Cortex of kidney (tissue), 1 donor: ENCODE results near the gene AVEN.

Experiments
- DNase-seq: peaks from one replicate; lab custom pipeline; 2025; lab: John Stamatoyannopoulos, UW

AVEN gene

DNA sequence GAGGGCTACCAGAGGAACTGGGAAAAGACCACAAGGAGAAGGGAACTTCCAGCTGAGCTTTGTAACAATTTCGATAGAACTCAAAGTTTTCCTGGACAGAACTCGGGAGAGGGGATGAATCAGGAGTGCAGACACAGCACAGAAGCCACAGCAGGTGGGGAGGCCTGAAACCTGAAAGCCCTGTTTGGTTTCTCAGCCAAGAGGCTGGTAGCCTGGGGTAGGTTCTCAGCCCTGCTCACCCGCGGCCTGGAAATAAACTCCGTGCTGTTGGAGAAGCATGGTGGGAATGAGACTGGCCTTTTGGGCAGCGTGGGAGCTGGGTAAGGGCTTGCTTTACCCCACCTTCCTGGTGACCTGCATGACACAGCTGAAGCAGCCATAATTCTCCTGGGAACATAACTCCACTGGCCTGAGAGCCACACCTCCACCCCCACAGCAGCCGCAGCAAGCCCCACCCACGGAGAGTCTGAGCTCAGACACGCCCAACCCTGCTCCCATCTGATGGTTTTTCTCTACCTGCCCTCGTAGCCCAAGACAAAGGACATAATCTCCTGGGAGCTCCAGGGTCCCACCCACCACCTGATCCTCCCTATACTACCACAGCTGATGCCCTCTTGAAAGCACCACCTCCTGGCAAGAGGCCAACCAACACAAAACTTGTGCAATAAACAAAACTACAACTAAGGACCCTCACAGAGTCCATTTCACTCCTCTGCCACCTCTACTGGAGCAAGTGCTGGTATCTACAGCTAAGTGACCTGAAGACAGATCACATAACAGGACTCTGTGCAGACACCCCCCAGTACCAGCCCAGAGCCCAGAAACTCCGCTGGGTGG lies 123.2 kb downstream of the AVEN start:
- no peak for DNase-seq

DNA sequence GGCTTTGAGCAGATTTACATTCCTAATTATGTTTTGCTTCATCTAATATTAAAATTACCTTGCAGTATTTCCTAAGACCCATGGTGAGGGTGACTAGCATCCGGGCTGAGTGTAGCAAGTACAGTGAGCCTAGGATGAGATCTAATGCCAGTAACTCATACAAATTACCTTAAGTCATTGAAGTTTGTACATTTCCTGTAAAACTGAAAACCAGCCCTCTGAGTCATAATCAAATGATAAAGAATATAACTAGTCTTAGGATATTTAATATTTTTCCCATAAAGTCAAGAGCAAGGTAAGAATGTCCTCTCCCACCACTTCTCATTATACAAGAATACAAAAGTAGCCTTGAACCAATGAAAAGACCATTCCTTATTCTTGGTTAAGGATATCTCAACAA lies 125.5 kb downstream of the AVEN start:
- DNase-seq: no peak

DNA sequence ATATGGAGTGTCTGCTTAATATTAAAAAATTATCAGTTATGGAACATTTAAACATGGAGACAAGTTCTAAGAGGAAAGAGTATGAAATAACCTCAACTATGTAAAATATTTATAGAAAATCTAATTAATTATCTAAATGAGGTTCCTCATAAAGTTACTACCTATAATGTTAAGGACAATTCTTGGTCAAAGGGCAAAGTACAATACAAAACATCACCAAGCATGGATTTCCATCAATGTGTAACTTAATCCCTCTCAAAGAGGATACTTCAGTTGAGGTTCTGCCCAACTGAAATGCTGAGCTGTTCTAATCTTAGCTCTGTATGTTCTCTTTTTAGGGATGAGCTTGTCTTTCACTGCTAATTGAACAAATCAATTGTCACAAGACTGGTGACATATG lies 126.7 kb downstream of the AVEN start:
- no peak for DNase-seq

DNA sequence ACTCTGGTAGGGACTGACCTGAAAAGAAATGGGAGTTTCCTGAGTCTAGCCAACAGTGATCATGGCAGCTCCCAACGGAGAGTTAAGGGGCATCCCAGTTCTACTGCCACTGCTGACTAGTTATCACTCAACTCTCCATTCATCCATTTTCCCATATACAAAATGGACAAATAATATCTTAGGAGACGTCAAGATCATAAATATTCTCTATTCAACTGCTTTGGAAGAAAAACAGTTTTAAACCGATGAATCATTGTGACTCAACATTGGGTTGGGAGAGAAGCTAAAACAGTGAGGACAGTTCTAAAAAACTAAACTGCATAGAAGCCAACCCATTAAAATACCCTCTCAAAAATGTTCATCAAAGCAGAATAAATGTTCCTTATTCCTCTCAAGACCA lies 128.3 kb downstream of the AVEN start:
- no peak for DNase-seq

DNA sequence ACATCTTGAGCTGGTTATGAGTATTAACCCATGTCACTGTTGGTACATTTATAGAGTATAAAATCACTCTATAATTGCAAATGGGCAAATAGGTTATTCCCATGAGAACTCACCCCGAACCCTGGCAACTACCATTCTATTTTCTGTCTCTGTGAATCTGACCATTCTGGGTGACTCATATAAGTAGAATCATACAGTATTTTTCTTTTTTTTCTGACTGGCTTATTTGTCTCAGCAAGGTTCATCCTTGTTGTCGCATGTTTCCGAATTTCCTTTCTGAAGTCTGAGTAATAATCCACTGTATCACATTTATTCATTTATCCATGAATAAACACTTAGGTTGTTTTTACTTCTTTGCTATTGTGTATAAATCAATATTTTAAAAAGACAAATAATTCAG lies 130.6 kb downstream of the AVEN start:
- no peak for DNase-seq

DNA sequence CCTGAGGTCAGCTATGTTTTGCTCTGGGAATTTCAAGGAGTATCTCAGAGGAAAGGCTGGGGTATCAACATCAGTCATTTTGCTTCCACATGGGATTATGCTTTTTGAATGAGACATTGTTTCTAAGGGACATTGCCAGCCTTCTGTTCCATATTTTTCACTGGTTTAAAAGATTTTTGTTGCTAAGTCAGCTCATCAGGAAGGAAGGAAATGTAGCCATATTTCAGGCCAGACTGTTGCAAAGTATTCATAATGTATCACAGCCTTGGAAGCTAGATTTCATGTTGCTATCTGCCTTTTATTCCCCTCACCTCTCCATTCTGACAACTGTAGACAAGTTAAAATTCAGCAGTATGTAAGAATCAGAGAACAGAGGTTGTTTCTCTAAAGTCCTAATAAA lies 131.7 kb downstream of the AVEN start:
- no peak for DNase-seq

DNA sequence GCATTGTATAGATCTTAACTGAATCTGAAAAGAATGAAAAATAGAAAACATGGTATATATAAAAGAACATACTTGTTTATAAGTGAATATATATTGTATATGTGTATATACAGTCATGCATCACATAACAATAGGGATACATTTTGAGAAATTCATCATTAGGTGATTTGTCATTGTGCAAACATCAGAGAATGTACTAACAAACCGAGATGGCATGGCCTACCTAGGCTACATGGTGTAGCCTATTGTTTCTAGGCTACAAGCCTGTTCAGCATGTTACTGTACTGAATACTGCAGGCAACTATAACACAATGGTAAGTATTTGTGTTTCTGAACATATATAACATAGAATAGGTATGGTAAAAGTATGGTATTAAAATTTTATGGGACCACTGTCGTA lies 135.3 kb downstream of the AVEN start:
- DNase-seq: no peak

DNA sequence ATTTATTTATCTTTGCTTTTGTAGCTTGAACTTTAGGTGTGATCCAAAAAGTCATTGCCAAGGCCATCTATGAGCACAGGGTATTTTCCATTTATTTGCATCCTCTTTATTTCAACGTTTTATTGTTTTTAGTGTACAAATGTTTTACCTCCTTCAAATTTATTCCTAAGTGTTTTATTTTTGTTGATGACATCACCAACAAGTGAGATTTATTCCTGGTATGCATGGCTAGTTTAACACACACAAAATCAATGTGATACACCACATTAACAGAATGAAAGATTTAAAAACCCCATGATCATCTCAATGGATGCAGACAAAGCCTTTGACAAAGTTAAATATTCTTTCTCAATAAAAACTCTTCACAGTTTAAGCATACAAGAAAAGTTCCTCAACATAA lies 137.0 kb downstream of the AVEN start:
- DNase-seq: no peak

DNA sequence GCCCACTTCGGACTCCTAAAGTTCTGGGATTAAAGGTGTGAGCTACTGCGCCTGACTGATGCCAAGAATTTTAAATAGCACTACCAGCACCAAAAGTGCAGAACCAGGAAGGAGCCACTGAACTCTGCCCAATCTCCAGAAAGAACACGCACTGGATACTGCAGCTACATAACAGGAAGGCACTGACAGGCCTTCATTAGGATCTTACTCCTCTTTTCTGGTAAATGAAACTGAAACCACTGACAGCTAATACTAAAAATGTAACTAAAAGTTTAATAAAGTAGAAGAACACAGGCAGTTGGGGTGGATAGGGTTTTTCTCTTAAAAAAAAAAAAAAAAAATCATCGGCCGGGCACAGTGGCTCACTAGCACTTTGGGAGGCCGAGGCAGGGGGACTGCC lies 144.8 kb downstream of the AVEN start:
- no peak for DNase-seq

DNA sequence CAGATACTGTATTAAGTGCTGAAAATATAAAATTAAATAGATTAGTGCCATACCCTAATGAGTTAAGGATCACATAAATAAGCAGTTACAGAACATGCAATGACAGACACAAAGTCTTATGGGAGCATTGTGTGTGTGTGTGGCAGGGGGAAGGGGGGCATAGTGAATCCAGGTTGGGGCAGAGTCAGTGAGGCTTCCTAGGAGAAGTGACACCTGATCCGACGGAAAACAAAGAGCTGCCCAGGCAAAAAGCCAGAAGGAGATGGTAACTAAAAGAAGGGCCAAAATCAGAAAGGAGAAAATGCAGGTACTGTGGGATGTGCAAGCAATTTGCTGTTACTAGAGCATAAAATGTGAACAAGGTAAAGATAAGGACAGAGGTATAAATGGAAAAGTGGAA lies 150.8 kb downstream of the AVEN start:
- no peak for DNase-seq

DNA sequence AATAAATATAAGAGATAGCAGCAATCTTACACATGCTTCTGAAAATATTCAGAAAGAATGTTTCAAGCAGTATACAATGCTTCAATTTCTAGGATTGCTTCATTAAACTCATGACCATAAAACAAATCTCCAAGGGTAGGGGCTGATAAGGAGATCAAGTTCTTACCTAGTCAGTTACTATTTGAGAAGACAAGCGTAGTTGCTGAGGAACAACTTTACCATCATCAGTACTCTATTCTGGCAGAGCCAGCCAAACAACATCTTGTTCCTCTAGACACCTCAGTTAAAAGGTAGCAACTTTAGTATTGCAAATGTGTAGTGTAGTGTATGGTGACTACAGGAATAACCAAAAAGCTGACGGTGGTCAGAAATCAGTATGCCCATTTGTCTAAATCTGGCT lies 156.1 kb downstream of the AVEN start:
- no peak for DNase-seq

DNA sequence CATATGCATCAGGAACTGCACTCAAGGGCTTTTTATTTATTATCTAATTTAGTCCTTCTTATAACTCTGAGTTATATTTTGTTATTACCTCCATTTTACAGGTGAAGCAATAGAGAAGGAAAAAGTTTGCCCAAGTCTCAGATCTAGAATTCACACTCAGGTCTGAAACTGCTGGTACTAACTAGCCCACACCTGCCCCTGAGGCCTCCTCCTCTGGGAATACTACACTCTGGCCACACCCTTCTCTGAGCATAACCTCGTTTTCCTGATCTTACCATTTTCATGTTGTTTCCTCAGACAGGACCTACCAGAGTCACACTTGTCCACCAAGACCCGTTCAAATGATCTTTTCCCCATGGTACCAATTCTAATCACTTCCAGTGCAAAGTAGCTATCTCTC lies 164.8 kb downstream of the AVEN start:
- DNase-seq: no peak

DNA sequence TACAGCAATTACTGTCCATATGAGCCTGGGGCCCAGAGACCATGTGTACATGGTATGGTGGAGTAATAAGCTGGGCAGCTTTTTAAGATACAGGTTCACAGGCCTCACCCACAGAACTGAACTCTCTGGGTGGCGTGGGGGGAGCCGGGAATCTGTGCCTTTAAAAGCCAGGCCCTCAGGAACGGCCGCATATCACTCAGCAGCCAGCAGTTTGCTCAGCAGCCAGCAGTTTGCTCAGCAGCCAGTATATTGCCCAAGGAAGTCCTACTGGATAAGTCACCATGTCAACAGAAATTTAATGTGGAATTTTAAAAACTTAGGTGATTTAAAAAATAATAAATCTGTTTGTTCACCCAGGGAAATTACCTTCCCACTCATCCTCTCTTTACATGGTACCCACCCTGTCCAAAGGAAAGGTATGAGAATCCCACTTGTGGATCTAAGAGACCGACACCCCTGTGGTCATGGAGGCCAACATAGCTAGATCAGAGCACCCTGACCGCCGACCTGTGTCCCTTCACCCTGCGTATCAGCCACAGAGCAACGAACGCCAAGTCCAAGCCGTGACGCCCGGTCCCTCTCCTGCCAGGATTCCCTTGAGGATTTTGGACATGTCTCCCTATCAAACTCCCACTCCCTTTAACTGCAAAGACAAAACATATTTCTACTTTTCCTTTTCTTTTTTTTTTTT lies 166.4 kb downstream of the AVEN start:
- no peak for DNase-seq

DNA sequence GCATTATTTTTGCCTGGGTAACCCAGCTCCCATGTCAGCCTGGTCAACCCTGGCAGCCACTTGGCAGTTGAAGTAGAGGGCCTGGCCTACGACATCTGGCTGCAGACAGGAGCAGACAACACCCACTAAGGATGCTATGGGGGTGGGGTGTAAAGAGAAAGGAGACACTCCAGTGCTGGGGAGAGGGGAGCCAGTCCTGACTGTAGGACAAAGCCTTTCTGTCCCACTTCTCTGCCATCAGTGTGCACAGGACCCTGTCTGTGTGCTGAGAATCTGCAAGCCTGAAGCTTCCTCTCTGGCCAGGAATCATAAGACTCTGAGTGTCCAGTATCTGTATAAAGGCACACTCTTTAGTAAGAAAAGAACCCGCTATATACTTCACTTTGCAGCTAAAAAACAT lies 167.0 kb downstream of the AVEN start:
- DNase-seq: no peak

DNA sequence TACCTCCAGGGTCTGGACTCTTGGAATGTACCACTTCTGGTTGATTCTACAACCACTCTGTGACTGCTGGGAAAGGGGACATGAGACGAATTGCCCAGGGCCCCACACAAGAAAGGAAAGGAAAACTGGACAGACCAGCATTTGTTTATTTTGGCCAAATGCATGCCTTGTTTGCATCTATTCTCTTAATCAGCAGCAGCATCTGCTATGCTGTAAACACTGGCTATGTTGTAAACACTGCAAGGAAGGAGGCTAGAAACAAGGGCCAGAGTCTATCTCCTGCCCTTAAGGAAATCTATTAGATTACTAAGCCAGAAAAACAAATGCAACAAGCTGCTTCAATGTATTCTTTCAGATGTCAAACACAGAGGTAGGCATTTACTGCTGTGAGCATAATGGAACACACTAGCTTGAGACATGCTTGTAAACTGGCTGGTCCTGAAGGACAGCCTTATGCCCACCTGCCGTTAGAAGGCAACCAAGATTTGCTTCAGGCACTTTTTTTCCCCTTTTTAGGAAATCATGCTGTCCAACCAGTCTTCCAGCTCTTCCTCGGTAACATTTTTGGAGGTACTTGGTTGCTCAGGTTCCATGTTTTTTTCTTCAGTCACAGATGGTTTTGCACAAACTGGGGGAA lies 172.8 kb downstream of the AVEN start:
- DNase-seq: no peak

DNA sequence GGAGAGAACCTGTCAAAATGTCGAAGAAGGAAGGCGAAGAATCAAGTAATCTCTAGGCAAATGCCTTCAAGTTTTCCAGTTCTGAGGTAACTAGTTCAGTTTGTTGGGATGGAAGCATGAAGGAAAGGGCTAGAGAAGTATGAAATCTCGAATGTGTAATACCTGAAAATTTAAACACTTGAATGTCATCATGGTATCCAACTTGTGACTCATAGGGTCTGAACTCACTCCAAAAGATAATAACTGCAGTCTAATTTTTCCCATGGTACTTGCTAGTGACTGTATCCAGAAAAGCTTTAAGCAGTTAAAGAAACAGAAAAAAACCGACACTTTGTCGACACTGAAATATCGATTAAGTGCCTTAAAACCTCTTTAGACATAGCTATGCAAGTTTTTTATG lies 173.6 kb downstream of the AVEN start:
- DNase-seq: no peak

DNA sequence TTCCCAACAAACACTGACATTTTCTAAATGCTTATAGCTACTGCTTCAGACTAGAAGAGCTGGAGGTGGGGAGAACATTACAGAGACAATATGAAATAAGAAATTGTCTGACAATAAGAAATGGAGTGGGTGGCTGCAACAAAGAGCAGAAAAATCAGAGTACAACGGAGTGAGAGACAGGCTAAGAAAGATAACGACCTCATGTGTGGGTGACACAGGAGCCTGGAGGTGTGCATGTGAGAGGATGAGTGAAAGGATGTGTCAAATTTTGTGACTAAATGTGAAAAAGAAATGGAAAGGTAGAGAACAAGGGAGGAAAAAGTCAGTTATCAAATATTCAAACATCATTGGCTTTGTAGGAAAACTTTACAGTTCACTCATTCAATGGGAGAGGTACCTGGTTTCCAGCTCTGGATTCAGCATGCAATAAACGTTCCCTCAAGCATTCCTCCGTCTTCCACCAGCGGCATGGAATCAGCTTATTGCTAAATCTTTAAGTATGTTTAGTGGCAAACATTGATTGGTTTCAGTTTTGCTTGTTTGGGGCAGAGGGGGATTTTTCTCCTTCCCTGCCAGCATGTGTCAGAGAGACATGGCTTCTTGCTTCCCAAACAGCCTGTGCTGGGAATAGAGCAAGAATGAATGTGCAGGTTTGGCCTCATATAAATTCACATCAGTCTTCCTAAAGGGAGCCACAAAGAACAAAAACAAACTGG lies 174.5 kb downstream of the AVEN start:
- DNase-seq: no peak

DNA sequence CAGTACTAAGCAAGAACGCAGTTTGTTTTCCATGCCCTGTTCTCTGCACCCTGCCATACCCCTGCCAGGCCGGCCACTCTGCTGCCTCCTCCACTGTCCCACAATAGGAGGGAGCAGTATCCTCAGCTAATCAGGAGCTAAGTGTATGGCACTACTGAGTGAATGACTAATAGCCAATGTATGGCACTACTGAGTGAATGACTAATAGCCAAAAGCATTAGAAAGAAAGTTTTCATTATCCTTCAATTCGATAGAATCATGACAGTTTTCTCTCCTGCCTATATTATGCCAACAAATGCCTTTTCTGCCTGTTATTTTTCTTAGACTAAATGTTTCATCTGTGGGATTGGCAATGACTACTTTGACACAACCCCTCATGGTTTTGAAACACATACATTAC lies 178.2 kb downstream of the AVEN start:
- no peak for DNase-seq

DNA sequence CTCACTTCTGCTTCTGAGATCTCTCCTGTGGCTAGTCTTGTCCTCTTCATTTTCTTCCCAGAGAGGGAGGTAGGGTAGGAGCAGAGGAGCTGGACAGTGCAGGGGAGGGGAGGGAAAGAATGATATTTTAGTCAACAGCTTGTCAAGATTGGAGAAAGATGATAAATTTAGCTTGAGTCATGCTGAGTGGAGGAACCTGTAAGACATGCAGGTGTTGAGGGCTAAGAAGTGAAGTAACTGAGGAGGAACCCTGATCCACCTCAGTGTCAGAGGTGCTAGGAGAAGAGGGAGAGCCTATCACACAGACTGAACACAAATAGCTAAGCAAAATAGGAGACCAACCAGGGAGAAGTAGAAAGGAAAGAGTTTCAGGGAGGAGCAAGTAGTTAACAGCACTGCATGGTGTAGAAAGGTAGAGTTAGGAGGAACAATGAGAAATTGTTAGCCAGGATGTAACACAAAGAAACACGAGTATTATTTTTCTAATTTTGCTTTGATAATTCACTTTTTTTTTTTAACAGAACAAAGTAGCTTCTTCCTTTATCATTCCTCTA lies 178.9 kb downstream of the AVEN start:
- DNase-seq: no peak

DNA sequence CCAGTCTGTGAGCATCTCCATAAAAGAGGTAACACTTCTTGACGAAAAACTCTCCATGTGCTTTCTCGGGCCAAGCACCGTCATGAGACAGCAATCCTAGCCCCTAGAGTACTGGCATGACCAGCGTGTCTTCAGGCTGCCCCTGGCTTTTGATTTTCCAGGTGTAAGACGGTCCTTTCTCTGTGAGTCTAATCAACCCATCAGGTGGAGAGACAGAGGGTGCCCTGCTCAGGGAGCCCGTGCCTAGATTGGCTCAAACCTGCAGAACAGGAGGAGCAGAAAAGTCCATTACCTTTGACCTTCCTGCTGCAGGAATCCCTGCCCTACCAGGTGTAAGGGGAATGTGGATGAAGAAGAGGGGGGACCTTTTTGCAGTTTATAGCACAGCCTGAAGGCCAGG lies 180.2 kb downstream of the AVEN start:
- DNase-seq: no peak

DNA sequence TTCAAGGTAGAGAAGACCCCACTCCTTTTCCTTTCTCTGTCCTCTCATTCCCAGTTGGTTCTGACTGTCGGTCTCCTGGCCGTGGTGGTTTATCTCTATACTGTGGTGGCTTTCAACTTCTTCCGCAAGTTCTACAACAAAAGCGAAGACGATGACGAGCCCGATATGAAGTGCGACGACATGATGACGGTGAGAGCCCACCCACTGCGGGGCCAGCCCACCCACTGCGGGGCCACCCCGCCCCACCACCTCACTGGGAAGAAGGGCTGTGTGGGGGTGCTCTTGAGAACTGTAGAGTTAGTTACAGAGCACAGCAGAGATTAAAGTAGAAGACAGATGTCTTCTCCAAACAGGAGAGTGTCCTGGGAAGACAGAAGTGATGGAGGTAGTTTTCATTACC lies 181.3 kb downstream of the AVEN start:
- no peak for DNase-seq

DNA sequence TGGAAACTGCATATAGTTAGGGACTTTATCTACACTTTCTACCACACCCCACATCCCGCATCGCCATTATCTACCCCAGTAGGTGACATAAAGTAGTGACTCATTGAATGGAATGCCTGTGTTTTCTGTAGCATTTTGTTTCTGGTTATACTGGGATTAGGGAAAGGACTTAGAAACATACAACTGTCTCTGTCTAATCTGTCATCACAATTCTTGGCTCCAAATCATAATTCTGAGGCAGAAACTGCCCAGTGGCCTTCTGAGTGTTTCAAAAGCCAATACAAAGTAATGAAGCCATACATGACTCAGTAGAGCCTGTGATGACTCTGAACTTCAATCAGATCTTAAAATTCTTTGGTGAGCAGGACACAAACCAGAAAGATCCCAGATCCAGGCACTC lies 186.4 kb downstream of the AVEN start:
- DNase-seq: no peak
